ENCODE results near the gene TRAPPC3L. TPM values are rescaled to one million over a fixed set of nuclear protein-coding genes. Genes with fewer than 3 reads are reported as not detected.

The TRAPPC3L gene
- total RNA-seq, 1 experiment from 2014 or later, result not detected

- Histone ChIP-seq H3K79me2 (ENCODE audit: insufficient read depth, low read length) (no peaks in the 10 kb centered on the region), H4K5ac (ENCODE audit: insufficient read length, low read depth, low read length) (no peak overlapping the region), H3K23ac (ENCODE audit: insufficient read length, low read depth, low read length) (no peak overlapping the region), H3K56ac (ENCODE audit: insufficient read length, low read depth, low read length) (no peak overlapping the region), H3K4ac (ENCODE audit: low read depth, low read length) (no peak overlapping the region), H3K79me1 (ENCODE audit: insufficient read depth, low read depth, low read length, poor library complexity, severe bottlenecking) (no peaks in the 10 kb centered on the region), H2AK5ac (ENCODE audit: insufficient read length, low read length) (no peak overlapping the region), H3K23me2 (ENCODE audit: insufficient read length, low read depth, low read length, poor library complexity, severe bottlenecking) (no peaks in the 10 kb centered on the region), H3T11ph (ENCODE audit: low read length) (no peak overlapping the region), H3K18ac (ENCODE audit: insufficient read length, low read depth, low read length) (no peak overlapping the region), H2AFZ (ENCODE audit: low read length) (no peak overlapping the region), H3K9ac (ENCODE audit: extremely low read depth, insufficient read length, low read length) (no peak overlapping the region), H4K91ac (ENCODE audit: insufficient read length, low read depth, low read length) (no peak overlapping the region), H3K14ac (ENCODE audit: insufficient read depth, low read length) (no peak overlapping the region), H2BK5ac (ENCODE audit: insufficient read length, low read length) (no peak overlapping the region), H3K4me1 (ENCODE audit: insufficient read depth, low read length) (no peaks in the 10 kb centered on the region), H3K27me3 (ENCODE audit: insufficient read depth, low read length) (no peaks in the 10 kb centered on the region), H4K8ac (replicated peaks; ENCODE audit: insufficient read length, low read depth, low read length) (no peak overlapping the region), H3K4me2 (ENCODE audit: insufficient read depth, insufficient read length, low read length) (no peak overlapping the region), H2BK120ac (ENCODE audit: low read depth, low read length, poor library complexity, severe bottlenecking) (no peak overlapping the region), H2BK12ac (ENCODE audit: insufficient read length, low read depth, low read length) (no peak overlapping the region), H2BK15ac (ENCODE audit: low read depth, low read length) (no peak overlapping the region), H3K27ac (ENCODE audit: insufficient read length, low read depth, low read length) (no peak overlapping the region), H3K9me3 (ENCODE audit: control insufficient read depth, low read depth, low read length) (no peaks in the 10 kb centered on the region), H4K20me1 (ENCODE audit: control insufficient read depth, insufficient read depth, insufficient read length) (no peaks in the 10 kb centered on the region), H2BK20ac (ENCODE audit: low read depth, low read length, poor library complexity, severe bottlenecking) (no peak overlapping the region)
- no peak overlapping the region for H3K4me3 Mint-ChIP-seq
- peaks cover 15 to 21% of the 10 kb centered on the region in 2 experiments for H3K4me1 Mint-ChIP-seq
- no peaks in the 10 kb centered on the region for H3K36me3 Mint-ChIP-seq (ENCODE audit: insufficient read depth in 1 of 3, low read depth in 3 of 3)
- no peak overlapping the region for H3K27ac Mint-ChIP-seq
- no peaks in the 10 kb centered on the region for H3K9me3 Mint-ChIP-seq
- WGBS (ENCODE audit: extremely low coverage, insufficient read length, low lambda C conversion rate), result no CpG with 5 or more reads among the region's 1 CpG
- H3K27me3 Mint-ChIP-seq (ENCODE audit: low read depth), result no peaks in the 10 kb centered on the region
- no peak for DNase-seq
- no peak for TF ChIP-seq CTCF (conservative IDR thresholded peaks at IDR 0.05)
Observed at GRCh38 chr6:116446399-116446798, 99.1 kb downstream of the TRAPPC3L start.

Data from H9 (cell line).